Activated CD4-positive, alpha-beta T cell treated with anti-CD3 and anti-CD28 coated beads for 36 hours (primary cell): ENCODE results near the gene DHRS7. TPM values are rescaled to one million over a fixed set of nuclear protein-coding genes. Genes with fewer than 3 reads are reported as not detected.

Source experiments
- ATAC-seq: fragments of 200-7000 bp; cut with Tn5 transposase; one replicate; pipeline ENCODE4 v1.10.0; 2021; ENCODE audit warnings: mild to moderate bottlenecking, moderate library complexity
- CTCF ChIA-PET: fragments of 350-600 bp; sonication (Branson Sonifier 250); formaldehyde crosslinking; loops from one replicate; lab custom pipeline; 2021; ENCODE audit warnings: antibody characterized with exemption; lab: Charles Lee
- POLR2A ChIA-PET: fragments of 350-600 bp; sonication (Branson Sonifier 250); formaldehyde crosslinking; loops from one replicate; lab custom pipeline; 2021; ENCODE audit warnings: antibody characterized with exemption, inconsistent platforms; lab: Charles Lee
- DNase-seq: peaks from one replicate; pipeline ENCODE4 v3.0.0-alpha.2; 2020
- H3K27ac Mint-ChIP-seq: one replicate; pipeline ENCODE4 v1.8.0; 2021; ENCODE audit warnings: mixed read lengths
- H3K27me3 Mint-ChIP-seq: one replicate; pipeline ENCODE4 v1.8.0; 2021; ENCODE audit warnings: mixed read lengths
- H3K36me3 Mint-ChIP-seq: one replicate; pipeline ENCODE4 v1.8.0; 2021; ENCODE audit warnings: low read depth, mixed read lengths
- H3K4me1 Mint-ChIP-seq: one replicate; pipeline ENCODE4 v1.8.0; 2021; ENCODE audit warnings: mixed read lengths
- H3K4me3 Mint-ChIP-seq: one replicate; pipeline ENCODE4 v1.8.0; 2021; ENCODE audit warnings: mild to moderate bottlenecking, moderate library complexity, mixed read lengths
- H3K9me3 Mint-ChIP-seq: one replicate; pipeline ENCODE4 v1.8.0; 2021; ENCODE audit warnings: low read depth, mixed read lengths
- intact Hi-C, 2 experiments: fragments of 100-400 bp; cut with DNase I in 1 of 2; cut with micrococcal nuclease in 1 of 2; formaldehyde crosslinking; loops; one replicate each; pipeline versions ENCODE4 v1.14.2 to v1.15.1; 2022 to 2024; cut with DNase I, micrococcal nuclease
- total RNA-seq, 2 experiments: library from RNA; stranded (reverse); gene quantifications; one replicate each; pipeline ENCODE4 v1.2.3, GENCODE V29; 2021

Gene DHRS7
- total RNA-seq, 2 experiments from 2014 or later = 27.9 to 46.3 TPM

DNA sequence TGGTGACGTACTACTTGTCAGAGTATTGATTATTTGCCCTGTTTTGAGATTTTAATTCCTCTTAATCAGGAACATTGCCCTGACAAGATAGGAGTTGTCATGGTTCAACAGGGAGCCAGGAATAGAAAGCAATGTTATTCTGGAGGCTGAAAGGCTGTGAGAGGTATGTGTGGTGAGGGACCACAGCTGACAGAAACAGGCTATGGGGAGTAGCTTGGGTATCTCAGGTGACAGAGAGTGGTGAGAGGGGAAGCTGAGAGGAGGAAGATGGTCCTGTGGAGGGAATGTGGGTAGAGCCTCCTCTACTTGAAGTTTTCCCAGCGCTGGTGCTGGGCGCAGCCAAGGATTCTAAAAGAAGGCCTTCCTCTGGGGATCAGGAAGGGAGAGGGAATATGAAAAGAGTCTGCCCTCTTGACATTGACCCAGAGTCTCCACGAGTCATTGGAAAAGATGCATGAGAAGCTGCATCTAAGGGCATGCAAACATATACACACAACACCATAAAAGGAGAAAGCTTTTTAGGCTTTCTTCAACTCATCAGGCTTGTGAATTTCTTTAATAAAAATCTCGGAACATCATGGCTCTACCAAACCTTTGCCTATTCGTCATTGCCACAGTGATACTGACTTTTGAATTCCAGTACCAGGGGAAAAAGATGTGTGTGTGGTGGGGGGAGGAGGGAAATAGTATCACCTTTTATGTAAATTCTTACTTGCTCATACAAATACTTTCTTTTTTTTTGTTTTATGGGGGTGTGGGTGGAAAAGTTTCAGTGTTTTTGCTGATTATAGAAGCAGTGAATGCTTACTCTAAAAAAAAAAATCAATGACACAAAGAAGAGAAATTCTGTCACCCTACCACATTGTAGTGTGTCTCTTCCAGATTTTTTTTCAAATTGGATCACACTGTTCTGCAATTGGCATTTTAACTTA lies 39.9 kb upstream of the DHRS7 start:
- ATAC-seq (peak; percentile 39), DNase-seq (no peak)
- Mint-ChIP-seq H3K27me3 (peaks cover 28% of the 10 kb centered on the region), H3K27ac (peak overlapping the region; percentile 11), H3K4me1 (peaks cover 20% of the 10 kb centered on the region), H3K4me3 (no peak overlapping the region), H3K36me3 (no peaks in the 10 kb centered on the region), H3K9me3 (no peaks in the 10 kb centered on the region)
- ChIA-PET CTCF (interaction anchor here (0.7 to 1.0 kb wide), 2 partner anchors 139 to 143 kb away, joined by 3 read pairs; no protein-coding TSS in a partner anchor), POLR2A (interaction anchor here (0.6 to 2.4 kb wide), 2 partner anchors 44 to 1407 kb away, joined by 3 to 7 read pairs; partner anchors contain the start of gene PPM1A)
- intact Hi-C loops = loop anchor here in 1 of 2 experiments (5.0 kb wide), 1 partner anchor 127 kb away; no protein-coding TSS in a partner anchor

DNA sequence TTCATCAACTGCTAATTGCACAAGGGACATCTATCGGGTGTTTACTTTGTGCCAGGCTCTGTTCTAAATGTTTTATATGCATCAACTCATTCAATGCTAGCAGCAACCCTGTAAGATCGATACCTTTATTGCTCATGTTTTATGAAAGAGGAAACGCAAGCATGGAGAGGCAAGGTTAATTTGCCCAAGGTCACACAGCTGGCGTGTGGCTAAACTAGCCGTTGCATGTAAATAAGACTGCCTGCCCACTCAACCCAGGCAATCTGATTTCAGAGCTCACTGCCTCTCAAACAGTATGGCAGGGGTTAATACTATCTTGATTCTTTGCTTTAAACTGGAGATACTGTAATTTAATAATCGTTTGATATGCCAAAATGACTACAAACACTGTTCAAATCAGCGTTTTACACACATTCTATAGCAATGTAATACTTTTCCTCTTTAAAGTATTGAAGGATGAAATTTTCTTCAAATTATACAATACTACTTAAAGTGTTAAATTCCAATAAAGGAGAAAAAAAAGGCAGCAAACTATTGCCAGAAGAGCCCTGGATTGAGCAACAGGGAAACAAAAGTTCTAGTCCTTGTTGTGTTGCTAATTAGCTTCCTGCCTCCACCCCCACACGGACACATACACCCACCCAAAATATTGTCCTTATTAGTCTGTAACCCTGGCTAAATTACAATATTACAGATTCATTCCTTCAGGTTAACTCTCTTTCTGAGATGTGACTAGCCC lies 39.1 kb upstream of the DHRS7 start:
- Mint-ChIP-seq H3K4me1 (peaks cover 20% of the 10 kb centered on the region), H3K9me3 (peaks cover 6% of the 10 kb centered on the region), H3K27me3 (peaks cover 29% of the 10 kb centered on the region), H3K27ac (no peak overlapping the region), H3K36me3 (no peaks in the 10 kb centered on the region), H3K4me3 (no peak overlapping the region)
- ChIA-PET POLR2A (no interaction called here), CTCF (interaction anchor here (1.1 kb wide), 1 partner anchor 127 kb away, joined by 4 read pairs; no protein-coding TSS in a partner anchor)
- DNase-seq (no peak), ATAC-seq (no peak)
- intact Hi-C loops = no loop called here

DNA sequence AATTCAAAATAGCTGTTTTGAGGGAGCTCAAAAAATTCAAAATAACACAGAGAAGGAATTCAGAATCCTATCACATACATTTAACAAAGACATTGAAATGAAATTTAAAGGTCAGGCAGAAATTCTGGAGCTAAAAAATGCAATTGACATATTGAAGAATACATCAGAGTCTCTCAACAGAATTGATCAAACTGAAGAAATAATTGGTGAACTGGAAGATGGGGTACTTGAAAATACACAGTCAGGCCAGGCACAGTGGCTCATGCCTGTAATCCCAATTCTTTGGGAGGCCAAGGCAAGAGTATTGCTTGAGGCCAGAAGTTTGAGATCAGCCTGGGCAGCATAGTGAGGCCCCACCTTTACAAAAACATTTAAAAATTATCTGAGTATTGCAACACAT lies 34.1 kb upstream of the DHRS7 start:
- intact Hi-C loops = no loop called here
- no peak overlapping the region for H3K4me3 Mint-ChIP-seq
- no peak overlapping the region for H3K27ac Mint-ChIP-seq
- H3K4me1 Mint-ChIP-seq = peaks cover 13% of the 10 kb centered on the region
- CTCF ChIA-PET = interaction anchor here (0.6 to 1.2 kb wide), 3 partner anchors 13 to 132 kb away, joined by 3 to 5 read pairs (median 3); no protein-coding TSS in a partner anchor
- POLR2A ChIA-PET = no interaction called here
- peaks cover 11% of the 10 kb centered on the region for H3K9me3 Mint-ChIP-seq
- DNase-seq = no peak
- peaks cover 13% of the 10 kb centered on the region for H3K27me3 Mint-ChIP-seq
- ATAC-seq = no peak
- H3K36me3 Mint-ChIP-seq = peaks cover 3% of the 10 kb centered on the region

DNA sequence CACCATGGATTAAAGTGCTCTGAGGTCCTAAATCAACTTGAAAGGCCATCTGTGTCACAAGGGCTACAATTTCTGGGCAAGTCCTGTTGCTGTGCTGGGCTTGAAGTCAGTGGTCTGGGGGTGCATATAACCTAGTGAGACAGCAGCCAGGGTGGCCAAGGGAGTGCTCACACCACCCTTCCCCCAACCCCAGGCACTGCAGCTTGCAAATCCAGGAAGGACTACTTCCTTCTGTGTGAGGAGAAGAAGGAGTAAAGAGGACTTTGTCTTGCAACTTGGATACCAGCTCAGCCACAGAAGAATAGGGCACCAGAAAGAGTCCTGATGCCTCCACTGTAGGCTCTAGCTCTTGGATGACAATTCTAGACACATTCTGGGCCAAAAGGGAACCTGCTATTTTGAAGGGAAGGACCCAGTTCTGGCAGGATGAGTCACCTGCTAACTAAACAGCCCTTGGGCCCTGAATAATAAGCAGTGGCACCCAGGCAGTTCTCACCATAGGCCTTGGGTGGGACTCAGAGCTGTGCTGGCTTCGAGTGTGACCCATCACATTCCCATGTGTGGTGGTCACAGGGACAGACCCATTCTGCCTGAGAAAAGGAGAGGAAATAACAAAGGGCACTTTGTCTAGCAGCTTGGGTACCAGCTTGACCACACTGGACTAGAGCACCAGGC lies 32.6 kb upstream of the DHRS7 start:
- peaks cover 13% of the 10 kb centered on the region for H3K4me1 Mint-ChIP-seq
- intact Hi-C loops = no loop called here
- H3K4me3 Mint-ChIP-seq = no peak overlapping the region
- ChIA-PET POLR2A (interaction anchor here (0.6 kb wide), 1 partner anchor 123 kb away, joined by 5 read pairs; no protein-coding TSS in a partner anchor), CTCF (interaction anchor here (1.2 kb wide), 1 partner anchor 14 kb away, joined by 5 read pairs; no protein-coding TSS in a partner anchor)
- H3K9me3 Mint-ChIP-seq = peaks cover 11% of the 10 kb centered on the region
- peaks cover 9% of the 10 kb centered on the region for H3K27me3 Mint-ChIP-seq
- DNase-seq (no peak), ATAC-seq (no peak)
- peaks cover 3% of the 10 kb centered on the region for H3K36me3 Mint-ChIP-seq
- H3K27ac Mint-ChIP-seq = no peak overlapping the region

DNA sequence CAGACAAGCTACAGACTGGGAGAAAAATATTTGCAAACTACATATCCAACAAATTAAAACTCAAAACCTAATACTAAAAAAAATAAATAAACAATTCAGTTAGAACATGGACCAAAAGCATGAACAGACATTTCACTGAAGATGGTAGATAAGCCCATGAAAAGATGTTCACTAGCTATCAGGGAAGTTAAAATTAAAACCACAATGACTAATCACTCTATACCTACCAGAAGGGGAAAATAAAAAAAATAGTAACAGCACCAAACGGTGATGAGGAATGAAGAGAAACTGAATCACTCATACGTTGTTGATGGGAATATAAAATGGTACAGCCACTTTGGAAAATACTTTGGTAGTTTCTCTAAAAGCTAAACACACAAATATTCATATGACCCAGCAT lies 31.1 kb upstream of the DHRS7 start:
- no peak overlapping the region for H3K4me3 Mint-ChIP-seq
- H3K4me1 Mint-ChIP-seq = peaks cover 13% of the 10 kb centered on the region
- peaks cover 11% of the 10 kb centered on the region for H3K9me3 Mint-ChIP-seq
- H3K36me3 Mint-ChIP-seq = peaks cover 3% of the 10 kb centered on the region
- CTCF ChIA-PET = interaction anchor here (0.6 to 1.5 kb wide), 6 partner anchors 11 to 1912 kb away, joined by 3 to 6 read pairs (median 4); no protein-coding TSS in a partner anchor
- no peak for DNase-seq
- ATAC-seq = peak; percentile 69
- intact Hi-C loops = no loop called here
- peak overlapping the region; percentile 2 for H3K27ac Mint-ChIP-seq
- POLR2A ChIA-PET = no interaction called here
- peaks cover 9% of the 10 kb centered on the region for H3K27me3 Mint-ChIP-seq

DNA sequence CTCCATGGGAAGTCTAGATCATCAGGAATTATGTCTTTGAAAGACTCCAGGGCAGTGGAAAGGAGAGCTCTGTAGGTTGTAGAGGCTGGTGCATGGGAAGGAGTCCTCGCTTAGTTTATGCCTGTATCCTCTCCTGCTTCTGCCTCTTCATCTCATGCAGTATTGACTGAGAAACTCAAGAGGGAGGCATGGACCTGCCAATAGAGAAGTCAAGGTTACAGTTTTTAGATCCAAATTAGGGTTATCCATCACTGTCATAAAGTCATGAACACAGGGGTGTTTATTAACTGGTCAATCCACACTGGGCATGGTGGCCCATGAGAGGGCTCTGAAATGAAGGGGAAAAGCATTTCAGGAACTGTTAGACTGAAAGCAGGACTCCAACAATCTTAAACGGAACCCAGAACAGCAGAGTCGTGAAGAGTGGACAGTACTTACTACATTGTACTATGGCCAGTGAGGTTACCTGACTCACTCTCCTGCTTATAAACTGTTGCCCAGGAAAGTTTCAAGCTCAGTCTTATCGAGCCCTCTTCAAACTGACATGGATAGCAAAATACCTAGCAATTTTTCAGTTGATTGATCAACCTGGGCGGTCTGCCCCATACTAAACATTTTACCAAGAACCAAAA lies 30.1 kb upstream of the DHRS7 start:
- Mint-ChIP-seq H3K27ac (no peak overlapping the region), H3K4me1 (peaks cover 13% of the 10 kb centered on the region), H3K27me3 (peaks cover 9% of the 10 kb centered on the region), H3K4me3 (no peak overlapping the region), H3K36me3 (peaks cover 3% of the 10 kb centered on the region), H3K9me3 (peaks cover 11% of the 10 kb centered on the region)
- ChIA-PET POLR2A (no interaction called here), CTCF (interaction anchor here (0.7 to 1.5 kb wide), 4 partner anchors 10 to 231 kb away, joined by 3 to 6 read pairs (median 4); no protein-coding TSS in a partner anchor)
- ATAC-seq = peak; percentile 42
- intact Hi-C loops = no loop called here
- no peak for DNase-seq

DNA sequence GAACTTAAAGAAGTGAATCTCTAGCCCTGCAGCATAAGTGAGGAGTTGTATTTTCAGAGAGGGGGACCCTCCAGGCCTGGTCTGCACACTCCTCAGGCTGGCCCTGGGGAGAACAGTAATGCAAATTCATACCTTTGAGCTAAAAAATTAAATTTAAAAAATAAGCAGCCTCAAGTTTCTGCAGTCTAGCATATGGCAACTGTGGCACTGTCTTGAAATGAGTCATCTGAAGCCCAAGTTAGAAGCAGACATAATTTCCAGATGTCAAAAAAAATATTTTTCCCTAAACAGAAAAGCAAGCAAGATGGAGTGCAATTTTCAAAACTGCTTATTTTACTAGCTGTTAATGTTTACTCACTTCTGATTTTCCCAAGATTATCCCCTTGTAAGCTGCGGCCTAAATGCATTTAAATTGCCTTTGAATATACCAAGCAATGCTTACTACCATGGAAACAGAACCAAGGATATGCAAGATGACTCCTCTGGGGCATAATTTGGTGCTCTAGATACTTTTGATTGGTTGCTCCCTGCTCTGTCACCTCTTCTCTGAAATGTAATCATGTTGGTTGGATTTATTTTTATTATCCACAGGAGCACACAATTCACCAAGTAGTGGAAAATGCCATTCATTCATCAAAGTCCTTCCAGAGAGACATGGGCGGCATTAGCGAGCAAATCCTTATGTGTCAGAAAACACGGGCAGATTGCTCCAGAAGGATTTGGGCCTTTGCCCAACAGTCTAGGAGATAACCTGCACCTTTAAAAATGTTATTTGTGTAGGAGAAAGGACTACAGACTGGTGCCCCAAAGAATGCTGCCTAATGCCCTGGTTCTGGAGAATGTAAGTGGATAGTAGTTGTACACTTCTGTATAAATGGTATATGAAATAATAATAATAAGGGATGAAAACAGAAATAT lies 25.0 kb upstream of the DHRS7 start:
- H3K4me3 Mint-ChIP-seq = no peak overlapping the region
- DNase-seq (no peak), ATAC-seq (no peak)
- ChIA-PET CTCF (interaction anchor here (0.7 to 1.6 kb wide), 6 partner anchors 8 to 1169 kb away, joined by 3 to 4 read pairs (median 4); no protein-coding TSS in a partner anchor), POLR2A (interaction anchor here (0.6 kb wide), 1 partner anchor 127 kb away, joined by 3 read pairs; no protein-coding TSS in a partner anchor)
- no peaks in the 10 kb centered on the region for H3K36me3 Mint-ChIP-seq
- no peaks in the 10 kb centered on the region for H3K9me3 Mint-ChIP-seq
- no peak overlapping the region for H3K27ac Mint-ChIP-seq
- intact Hi-C loops = loop anchor here (2.0 to 10.0 kb wide), 2 partner anchors 369 to 375 kb away; no protein-coding TSS in a partner anchor
- H3K27me3 Mint-ChIP-seq = peaks cover 2% of the 10 kb centered on the region
- no peaks in the 10 kb centered on the region for H3K4me1 Mint-ChIP-seq

DNA sequence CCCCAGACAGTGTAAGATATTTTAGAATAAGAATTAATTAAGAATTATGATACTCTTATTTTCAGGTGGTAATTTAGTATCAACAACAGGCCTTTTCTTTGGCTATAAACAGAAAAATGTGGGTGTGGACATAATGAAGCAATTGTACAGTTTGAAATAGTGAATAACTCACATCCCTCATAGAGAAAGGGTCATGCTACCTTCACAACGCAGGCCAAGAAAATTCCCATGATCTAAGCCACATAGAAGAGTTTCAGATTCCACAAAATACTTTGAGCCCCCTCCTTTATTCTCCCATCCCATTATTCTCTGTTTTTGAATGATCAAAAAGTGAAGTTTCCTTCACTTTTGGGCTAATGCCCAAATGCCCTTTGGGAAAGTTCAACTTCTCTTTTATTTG lies 23.5 kb upstream of the DHRS7 start:
- intact Hi-C loops = loop anchor here (2.0 to 10.0 kb wide), 2 partner anchors 370 to 376 kb away; no protein-coding TSS in a partner anchor
- H3K27ac Mint-ChIP-seq = no peak overlapping the region
- no peaks in the 10 kb centered on the region for H3K36me3 Mint-ChIP-seq
- H3K4me1 Mint-ChIP-seq = peaks cover 10% of the 10 kb centered on the region
- no peak overlapping the region for H3K4me3 Mint-ChIP-seq
- ChIA-PET POLR2A (no interaction called here), CTCF (interaction anchor here (0.9 kb wide), 1 partner anchor 122 kb away, joined by 3 read pairs; no protein-coding TSS in a partner anchor)
- H3K9me3 Mint-ChIP-seq = no peaks in the 10 kb centered on the region
- DNase-seq (no peak), ATAC-seq (no peak)
- H3K27me3 Mint-ChIP-seq = peaks cover 2% of the 10 kb centered on the region

DNA sequence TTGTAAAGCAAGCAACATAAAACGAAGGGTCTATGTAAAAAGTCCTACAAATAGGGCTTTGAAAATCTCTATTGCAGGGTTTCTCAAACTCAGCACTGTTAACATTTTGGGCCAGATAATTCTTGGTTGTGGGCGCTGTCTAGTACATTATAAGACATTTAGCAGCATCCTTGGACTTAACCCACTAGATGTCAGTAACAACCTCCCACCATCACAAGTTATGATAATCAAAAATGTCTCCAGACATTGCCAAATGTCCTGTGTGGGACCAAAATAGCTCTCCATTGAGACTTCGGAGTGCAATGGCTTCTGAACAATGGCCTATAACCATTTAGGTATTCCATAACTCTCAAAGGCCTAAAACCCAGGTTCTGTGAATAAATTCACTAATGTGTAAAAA lies 22.9 kb upstream of the DHRS7 start:
- H3K4me3 Mint-ChIP-seq = no peak overlapping the region
- ATAC-seq (no peak), DNase-seq (no peak)
- ChIA-PET POLR2A (no interaction called here), CTCF (interaction anchor here (0.7 to 9.0 kb wide), 2 partner anchors 144 to 224 kb away, joined by 3 to 120 read pairs; no protein-coding TSS in a partner anchor)
- peaks cover 15% of the 10 kb centered on the region for H3K4me1 Mint-ChIP-seq
- H3K9me3 Mint-ChIP-seq = no peaks in the 10 kb centered on the region
- intact Hi-C loops = loop anchor here (2.0 to 10.0 kb wide), 2 partner anchors 371 to 377 kb away; no protein-coding TSS in a partner anchor
- H3K27ac Mint-ChIP-seq = no peak overlapping the region
- no peaks in the 10 kb centered on the region for H3K36me3 Mint-ChIP-seq
- peaks cover 2% of the 10 kb centered on the region for H3K27me3 Mint-ChIP-seq
